ENCODE measurements around the gene MAN2B2.
"Not testable (repeated sequence)": the region's sequence is repeated elsewhere in the genome, so short reads cannot be mapped to it uniquely, and the experiment has no call there.

- TF ChIP-seq CTCF (conservative IDR thresholded peaks at IDR 0.05; ENCODE audit: low read length); EZH2phosphoT487 (IDR thresholded peaks at IDR 0.05; ENCODE audit: borderline replicate concordance, low read depth, low read length): not testable (repeated sequence)
Measured at GRCh38 chr4:6628484-6628883, 53.5 kb downstream of the MAN2B2 start.
